Measurements from ENCODE around the gene AIM2.
"Not testable (repeated sequence)": the region's sequence is repeated elsewhere in the genome, so short reads cannot be mapped to it uniquely, and the experiment has no call there.

The AIM2 gene

GRCh38 chr1:159040893-159041724 lies 35.5 kb downstream of the AIM2 start:
- no peak overlapping the region for H3K4me3 ChIP-seq
- H3K27ac ChIP-seq: no peak overlapping the region
- no peak for DNase-seq (ENCODE audit: low spot score)
- no peak for TF ChIP-seq CTCF (IDR thresholded peaks at IDR 0.05)

GRCh38 chr1:159040206-159040605 lies 36.4 kb downstream of the AIM2 start:
- TF ChIP-seq CTCF (IDR thresholded peaks at IDR 0.05): no peak
- Histone ChIP-seq H3K27ac (no peak overlapping the region), H3K4me3 (no peak overlapping the region)
- DNase-seq (ENCODE audit: low spot score): no peak

GRCh38 chr1:159030877-159031447 lies 45.6 kb downstream of the AIM2 start:
- H3K27ac ChIP-seq: peak overlapping the region in 1 of 2 donors; percentile 21
- no peak for TF ChIP-seq CTCF (IDR thresholded peaks at IDR 0.05)
- no peak overlapping the region for H3K4me3 ChIP-seq
- DNase-seq (ENCODE audit: low spot score): no peak

DNA sequence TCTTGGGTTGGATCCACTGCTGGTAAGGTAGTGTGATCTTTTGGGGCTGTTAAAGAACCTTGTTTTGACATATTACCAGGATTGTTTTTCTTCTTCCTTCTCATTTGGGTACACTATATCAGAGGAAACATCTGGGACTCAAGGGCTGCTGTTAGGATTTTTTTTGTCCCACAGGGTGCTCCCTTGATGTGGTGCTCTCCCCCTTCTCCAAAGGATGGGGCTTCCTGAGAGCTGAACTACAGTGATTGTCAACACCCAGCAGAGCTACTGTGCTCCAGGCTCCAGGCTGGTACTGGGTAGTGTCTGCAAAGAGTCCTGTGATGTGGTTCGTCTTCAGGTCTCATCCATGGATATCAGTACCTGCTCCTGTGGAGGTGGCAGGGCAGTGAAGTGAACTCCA lies 46.3 kb downstream of the AIM2 start:
- TF ChIP-seq CTCF (IDR thresholded peaks at IDR 0.05): no peak
- H3K4me3 ChIP-seq: no peak overlapping the region
- DNase-seq (ENCODE audit: low spot score): no peak
- H3K27ac ChIP-seq: no peak overlapping the region

- H3K27ac ChIP-seq; DNase-seq (ENCODE audit: low spot score); H3K4me3 ChIP-seq: not testable (repeated sequence)
Measured at GRCh38 chr1:159026841-159027240, 49.7 kb downstream of the AIM2 start.

DNA sequence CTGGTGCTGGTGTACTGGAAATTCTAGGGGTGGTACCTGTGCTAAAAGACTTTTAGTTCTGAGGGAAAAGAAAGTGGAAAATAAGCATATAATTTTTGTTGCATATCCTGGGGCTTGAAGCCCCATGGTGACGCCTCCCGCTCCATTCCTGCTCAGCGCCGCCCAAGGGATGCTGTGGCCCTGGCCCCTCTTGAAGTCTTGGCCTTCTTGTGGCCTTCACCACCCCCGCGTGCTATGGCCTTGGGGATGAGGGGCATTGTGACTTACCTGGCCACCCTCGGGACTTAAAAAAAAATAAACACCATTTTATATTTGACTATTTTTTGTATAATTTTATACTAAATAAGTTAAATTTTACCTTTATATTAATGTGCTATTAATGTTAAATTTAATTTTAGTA lies 51.5 kb downstream of the AIM2 start:
- no peak for DNase-seq (ENCODE audit: low spot score)
- H3K27ac ChIP-seq: no peak overlapping the region

DNA sequence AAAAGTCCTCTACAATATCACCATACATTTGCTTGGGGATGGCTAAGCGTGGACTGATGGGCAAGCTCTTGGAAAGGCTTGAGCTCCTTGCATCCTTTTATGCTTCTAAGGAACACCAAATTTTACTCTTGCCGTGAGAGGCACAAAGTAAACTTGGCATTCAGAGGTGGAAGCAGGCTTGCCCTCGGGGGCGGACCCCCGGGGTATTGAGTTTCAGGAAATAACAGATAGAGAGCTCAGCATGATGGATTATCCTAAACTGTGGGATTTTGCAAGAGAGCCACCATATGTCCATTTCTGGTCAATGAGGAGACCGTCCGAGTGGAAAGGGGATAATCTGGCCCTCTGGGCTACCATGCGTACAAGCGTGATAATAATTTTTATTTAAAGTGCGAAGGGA lies 52.8 kb downstream of the AIM2 start:
- no peak overlapping the region for H3K27ac ChIP-seq
- H3K4me3 ChIP-seq: no peak overlapping the region
- no peak for DNase-seq (ENCODE audit: low spot score)
- TF ChIP-seq CTCF (IDR thresholded peaks at IDR 0.05): no peak

More for the DNA sequence above, 51.5 kb downstream of the AIM2 start:
- no peak for TF ChIP-seq CTCF (IDR thresholded peaks at IDR 0.05)
- H3K4me3 ChIP-seq: no peak overlapping the region

Data from coronary artery (tissue), 2 donors.